ENCODE results near the gene KAZN.

- no peak for TF ChIP-seq CTCF (IDR thresholded peaks at IDR 0.05)
- TF ChIP-seq POLR2A (IDR thresholded peaks at IDR 0.05) = no peak
These were observed 56.1 kb downstream of the KAZN start for GRCh38 chr1:14654554-14654953.

All from body of pancreas (tissue), 4 donors.